ENCODE results near the gene TLCD3A.
"Not testable (repeated sequence)": the region's sequence is repeated elsewhere in the genome, so short reads cannot be mapped to it uniquely, and the experiment has no call there.

Gene TLCD3A

DNA sequence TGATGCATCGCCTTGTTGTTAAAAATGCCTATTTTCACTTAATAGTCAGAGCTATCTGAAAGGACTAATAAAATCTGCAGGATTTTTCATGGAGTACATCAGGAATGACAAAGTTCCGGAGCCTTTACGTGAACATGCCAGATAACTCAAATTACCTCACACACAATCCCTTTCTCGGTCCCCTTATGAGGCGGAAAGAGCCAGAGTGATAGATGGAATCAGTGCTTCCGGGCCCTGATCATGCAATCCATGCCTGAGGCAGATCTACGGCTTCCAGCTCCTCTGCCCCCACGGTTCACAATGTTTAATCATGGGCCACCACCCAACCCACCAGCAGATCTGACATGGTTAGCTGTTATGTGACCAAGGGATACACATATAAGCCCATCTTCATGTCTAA is 34.7 kb upstream of the TLCD3A start:
- Histone ChIP-seq H3K9me3 (ENCODE audit: control insufficient read depth, low read length) (no peaks in the 10 kb centered on the region), H3K36me3 (ENCODE audit: control insufficient read depth, insufficient read depth, low read length) (no peaks in the 10 kb centered on the region), H3K27me3 (ENCODE audit: control insufficient read depth, insufficient read depth, low read length) (no peaks in the 10 kb centered on the region), H3K4me3 (ENCODE audit: low read length) (no peak overlapping the region), H3K4me1 (ENCODE audit: control insufficient read depth, insufficient read depth, low read length) (peaks cover 7% of the 10 kb centered on the region), H3K9ac (ENCODE audit: low read length) (no peak overlapping the region)

DNA sequence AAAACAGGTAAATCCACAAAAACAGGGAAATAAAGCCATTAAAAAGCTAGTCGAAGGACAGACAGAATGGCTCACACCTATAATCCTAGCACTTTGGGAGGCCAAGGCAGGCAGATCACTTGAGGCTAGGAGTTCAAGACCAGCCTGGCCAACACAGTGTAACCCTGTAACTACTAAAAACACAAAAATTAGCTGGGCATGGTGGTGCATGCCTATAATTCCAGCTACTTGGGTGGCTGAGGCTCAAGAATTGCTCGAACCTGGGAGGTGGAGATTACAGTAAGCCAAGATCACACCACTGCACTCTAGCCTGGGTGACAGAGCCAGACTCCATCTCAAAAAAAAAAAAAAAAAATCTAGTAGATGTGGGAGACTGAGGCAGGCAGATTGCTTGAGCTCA is 34.3 kb upstream of the TLCD3A start:
- H3K9me3 ChIP-seq (ENCODE audit: control insufficient read depth, low read length); H3K36me3 ChIP-seq (ENCODE audit: control insufficient read depth, insufficient read depth, low read length); H3K4me1 ChIP-seq (ENCODE audit: control insufficient read depth, insufficient read depth, low read length); H3K4me3 ChIP-seq (ENCODE audit: low read length); H3K9ac ChIP-seq (ENCODE audit: low read length); H3K27me3 ChIP-seq (ENCODE audit: control insufficient read depth, insufficient read depth, low read length): not testable (repeated sequence)

DNA sequence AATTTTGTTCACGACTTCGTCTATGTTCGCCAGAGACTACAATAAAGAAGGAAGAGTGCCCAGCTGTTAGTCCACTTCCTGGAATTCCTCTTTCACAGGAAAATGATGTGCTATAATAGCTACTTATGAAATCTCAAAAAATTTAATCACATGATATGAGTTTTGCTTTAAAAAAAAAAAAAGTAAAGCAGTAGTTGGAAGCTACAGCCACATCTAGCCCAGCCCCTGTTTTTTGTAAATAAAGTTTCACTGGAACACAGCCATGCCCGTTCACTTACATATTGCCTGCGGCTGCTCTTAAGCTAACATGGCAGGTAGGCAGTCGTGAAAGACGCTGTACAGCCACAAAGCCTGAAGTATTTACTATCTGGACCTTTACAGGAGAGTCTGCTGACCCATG is 33.1 kb upstream of the TLCD3A start:
- Histone ChIP-seq H3K4me1 (ENCODE audit: control insufficient read depth, insufficient read depth, low read length) (peaks cover 7% of the 10 kb centered on the region), H3K9ac (ENCODE audit: low read length) (no peak overlapping the region), H3K27me3 (ENCODE audit: control insufficient read depth, insufficient read depth, low read length) (no peaks in the 10 kb centered on the region), H3K9me3 (ENCODE audit: control insufficient read depth, low read length) (no peaks in the 10 kb centered on the region), H3K4me3 (ENCODE audit: low read length) (no peak overlapping the region), H3K36me3 (ENCODE audit: control insufficient read depth, insufficient read depth, low read length) (no peaks in the 10 kb centered on the region)

DNA sequence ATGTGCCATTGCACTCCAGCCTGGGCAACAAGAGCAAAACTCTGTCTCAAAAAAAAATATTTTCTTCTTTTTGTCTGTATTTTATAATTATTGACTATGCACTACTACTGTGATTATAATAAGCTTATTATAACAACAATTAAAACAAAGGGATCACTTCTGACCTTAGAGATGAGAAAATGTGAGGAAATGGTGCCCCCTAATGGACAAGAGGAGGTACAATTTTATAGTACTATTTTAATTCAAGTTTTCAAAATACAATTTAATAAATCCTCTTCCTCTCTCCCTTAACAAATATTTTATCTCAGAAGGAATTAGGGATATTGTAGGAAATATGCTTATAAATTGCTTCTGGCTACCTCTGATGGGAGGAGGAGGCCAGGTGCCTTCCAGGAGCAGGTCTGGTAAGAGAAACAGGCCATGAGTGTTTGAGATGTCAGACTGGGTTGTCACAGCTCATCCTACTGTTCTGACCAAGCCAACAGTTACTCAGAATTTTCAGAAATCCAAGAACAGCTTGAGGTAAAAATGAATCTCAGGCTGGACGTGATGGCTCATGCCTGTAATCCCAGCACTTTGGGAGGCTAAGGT is 31.8 kb upstream of the TLCD3A start:
- Histone ChIP-seq H3K27me3 (ENCODE audit: control insufficient read depth, insufficient read depth, low read length) (no peaks in the 10 kb centered on the region), H3K4me1 (ENCODE audit: control insufficient read depth, insufficient read depth, low read length) (peaks cover 7% of the 10 kb centered on the region), H3K4me3 (ENCODE audit: low read length) (no peak overlapping the region), H3K36me3 (ENCODE audit: control insufficient read depth, insufficient read depth, low read length) (no peaks in the 10 kb centered on the region), H3K9ac (ENCODE audit: low read length) (peak overlapping the region; percentile 28), H3K9me3 (ENCODE audit: control insufficient read depth, low read length) (no peaks in the 10 kb centered on the region)

DNA sequence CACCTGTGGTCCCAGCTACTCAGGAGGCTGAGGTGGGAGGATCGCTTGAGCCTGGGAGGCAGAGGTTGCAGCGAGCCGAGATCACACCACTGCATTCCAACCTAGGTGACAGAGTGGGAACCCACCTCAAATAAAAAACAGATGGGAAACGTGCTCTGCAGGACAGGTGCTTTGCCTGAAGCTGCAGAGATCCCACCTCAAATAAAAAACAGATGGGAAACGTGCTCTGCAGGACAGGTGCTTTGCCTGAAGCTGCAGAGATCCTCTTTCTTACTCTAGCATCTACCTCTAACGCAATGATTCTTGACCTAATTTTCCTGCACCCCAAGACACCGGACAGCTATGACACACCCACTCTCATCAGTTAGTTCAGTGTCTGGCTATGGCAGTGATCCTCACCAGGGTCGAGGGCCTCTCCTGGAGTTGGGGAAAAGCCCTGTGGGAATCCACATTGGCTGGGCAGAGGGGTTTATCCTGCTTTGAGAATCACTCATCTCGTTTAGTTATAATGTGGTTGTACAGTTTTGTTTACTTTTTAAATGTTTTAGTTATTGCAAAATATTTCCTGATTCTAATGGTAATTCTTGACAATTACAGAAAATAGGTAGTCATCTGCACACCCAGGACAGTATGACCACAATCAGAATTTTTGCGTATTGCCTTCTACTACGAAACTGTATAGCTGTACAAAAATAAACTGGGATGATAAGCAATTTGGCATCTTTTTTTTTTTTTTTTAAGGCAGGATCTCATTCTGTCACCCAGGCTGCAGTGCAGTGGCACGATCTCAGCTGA is 29.1 kb upstream of the TLCD3A start:
- Histone ChIP-seq H3K36me3 (ENCODE audit: control insufficient read depth, insufficient read depth, low read length) (no peaks in the 10 kb centered on the region), H3K4me3 (ENCODE audit: low read length) (no peak overlapping the region), H3K9ac (ENCODE audit: low read length) (no peak overlapping the region), H3K9me3 (ENCODE audit: control insufficient read depth, low read length) (no peaks in the 10 kb centered on the region), H3K4me1 (ENCODE audit: control insufficient read depth, insufficient read depth, low read length) (peaks cover 15% of the 10 kb centered on the region), H3K27me3 (ENCODE audit: control insufficient read depth, insufficient read depth, low read length) (no peaks in the 10 kb centered on the region)

DNA sequence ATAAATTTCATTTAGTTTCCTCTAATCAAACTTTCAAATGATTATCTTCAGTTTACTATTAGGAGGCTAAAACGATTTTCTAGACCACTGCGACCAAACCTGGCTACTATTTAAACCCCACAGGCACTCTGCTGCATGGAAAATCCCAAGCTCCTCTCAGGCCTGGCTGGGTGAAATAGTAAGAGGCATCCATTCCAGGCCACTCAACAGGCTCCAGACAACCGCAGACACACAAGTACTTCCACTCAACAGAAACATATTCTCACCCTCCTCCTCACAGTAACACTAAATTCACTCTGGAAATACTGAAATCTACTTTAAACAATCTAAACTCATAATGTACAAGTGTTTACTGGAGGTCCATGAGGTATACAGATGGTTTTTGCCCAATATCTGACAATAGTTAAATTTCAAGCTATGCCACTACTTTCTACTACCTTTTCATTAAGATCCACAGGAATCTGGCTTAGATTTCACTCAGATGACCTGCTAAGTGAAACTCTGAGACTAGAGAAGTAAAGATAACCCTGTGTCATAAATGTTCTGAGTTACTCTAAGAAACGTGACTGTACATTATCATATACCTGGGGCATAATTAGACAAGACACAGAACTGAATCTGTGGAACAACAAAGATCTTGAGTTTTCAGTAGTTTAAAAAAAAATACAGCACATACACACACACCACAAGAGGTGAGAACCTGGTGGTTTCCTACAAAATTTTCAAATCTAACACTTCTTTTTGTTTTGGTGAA is 28.1 kb upstream of the TLCD3A start:
- H3K36me3 ChIP-seq (ENCODE audit: control insufficient read depth, insufficient read depth, low read length): peaks cover 4% of the 10 kb centered on the region
- H3K4me3 ChIP-seq (ENCODE audit: low read length): no peak overlapping the region
- no peaks in the 10 kb centered on the region for H3K27me3 ChIP-seq (ENCODE audit: control insufficient read depth, insufficient read depth, low read length)
- peaks cover 12% of the 10 kb centered on the region for H3K4me1 ChIP-seq (ENCODE audit: control insufficient read depth, insufficient read depth, low read length)
- H3K9me3 ChIP-seq (ENCODE audit: control insufficient read depth, low read length): no peaks in the 10 kb centered on the region
- H3K9ac ChIP-seq (ENCODE audit: low read length): no peak overlapping the region

DNA sequence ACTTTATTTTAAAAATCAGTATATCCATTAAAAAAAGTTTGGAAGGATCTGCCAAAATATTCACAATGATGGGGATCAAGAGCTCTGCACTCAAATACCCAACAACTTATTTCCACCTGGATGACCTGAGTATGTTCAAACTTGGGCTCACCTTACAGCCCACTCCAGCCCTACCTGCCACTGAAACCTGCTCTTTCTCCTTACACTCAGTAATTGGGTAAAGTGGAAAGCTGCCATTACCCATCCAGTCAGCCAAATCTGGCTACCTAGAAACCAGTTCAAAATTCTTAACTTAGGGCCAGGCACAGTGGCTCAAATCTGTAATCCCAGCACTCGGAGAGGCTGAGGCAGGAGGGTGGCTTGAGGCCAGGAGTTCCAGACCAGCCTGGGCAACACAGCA is 27.4 kb upstream of the TLCD3A start:
- Histone ChIP-seq H3K4me3 (ENCODE audit: low read length) (no peak overlapping the region), H3K9ac (ENCODE audit: low read length) (no peak overlapping the region), H3K9me3 (ENCODE audit: control insufficient read depth, low read length) (no peaks in the 10 kb centered on the region), H3K4me1 (ENCODE audit: control insufficient read depth, insufficient read depth, low read length) (peaks cover 8% of the 10 kb centered on the region), H3K36me3 (ENCODE audit: control insufficient read depth, insufficient read depth, low read length) (peaks cover 6% of the 10 kb centered on the region), H3K27me3 (ENCODE audit: control insufficient read depth, insufficient read depth, low read length) (no peaks in the 10 kb centered on the region)

DNA sequence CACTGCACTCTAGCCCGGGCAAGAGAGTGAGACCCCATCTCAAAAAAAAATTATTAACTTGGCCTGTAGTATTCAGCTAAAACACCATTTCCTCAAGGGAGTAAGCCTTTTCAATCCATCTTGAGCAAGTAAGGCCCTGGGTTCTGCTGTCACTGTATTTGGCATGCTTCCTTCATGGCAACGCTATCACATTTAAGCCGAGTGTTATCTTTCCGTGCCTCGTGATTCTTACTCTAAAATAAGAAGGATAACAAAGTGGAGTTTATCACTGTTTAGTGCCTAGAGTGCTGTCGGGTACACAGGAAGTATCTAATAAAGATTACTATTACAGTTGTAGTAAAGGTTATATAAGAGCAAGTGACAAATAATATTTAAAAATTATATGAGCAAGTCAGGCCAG is 26.5 kb upstream of the TLCD3A start:
- H3K4me1 ChIP-seq (ENCODE audit: control insufficient read depth, insufficient read depth, low read length): peaks cover 8% of the 10 kb centered on the region
- no peaks in the 10 kb centered on the region for H3K9me3 ChIP-seq (ENCODE audit: control insufficient read depth, low read length)
- H3K9ac ChIP-seq (ENCODE audit: low read length): no peak overlapping the region
- H3K27me3 ChIP-seq (ENCODE audit: control insufficient read depth, insufficient read depth, low read length): no peaks in the 10 kb centered on the region
- peaks cover 6% of the 10 kb centered on the region for H3K36me3 ChIP-seq (ENCODE audit: control insufficient read depth, insufficient read depth, low read length)
- H3K4me3 ChIP-seq (ENCODE audit: low read length): no peak overlapping the region

DNA sequence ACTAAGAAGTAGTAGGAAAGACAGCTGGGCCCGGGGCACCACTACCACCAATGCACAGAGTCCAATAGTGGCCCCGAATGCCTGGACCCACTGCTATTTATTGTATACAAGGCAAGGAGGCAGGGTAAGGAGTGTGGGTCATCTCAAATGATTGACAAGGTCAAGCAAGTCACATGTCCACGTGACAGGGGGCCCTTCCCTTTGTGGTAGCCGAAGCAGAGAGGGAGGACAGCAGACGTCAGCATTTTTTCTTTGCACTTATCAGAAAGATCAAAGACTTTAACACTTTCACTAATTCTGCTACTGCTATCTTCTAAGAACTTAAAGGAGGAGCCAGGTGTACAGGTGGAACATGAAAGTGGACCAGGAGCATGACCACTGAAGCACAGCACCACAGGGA is 24.3 kb upstream of the TLCD3A start:
- Histone ChIP-seq H3K27me3 (ENCODE audit: control insufficient read depth, insufficient read depth, low read length) (no peaks in the 10 kb centered on the region), H3K36me3 (ENCODE audit: control insufficient read depth, insufficient read depth, low read length) (peaks cover 6% of the 10 kb centered on the region), H3K9me3 (ENCODE audit: control insufficient read depth, low read length) (no peaks in the 10 kb centered on the region), H3K4me3 (ENCODE audit: low read length) (no peak overlapping the region), H3K4me1 (ENCODE audit: control insufficient read depth, insufficient read depth, low read length) (peaks cover 8% of the 10 kb centered on the region), H3K9ac (ENCODE audit: low read length) (no peak overlapping the region)

DNA sequence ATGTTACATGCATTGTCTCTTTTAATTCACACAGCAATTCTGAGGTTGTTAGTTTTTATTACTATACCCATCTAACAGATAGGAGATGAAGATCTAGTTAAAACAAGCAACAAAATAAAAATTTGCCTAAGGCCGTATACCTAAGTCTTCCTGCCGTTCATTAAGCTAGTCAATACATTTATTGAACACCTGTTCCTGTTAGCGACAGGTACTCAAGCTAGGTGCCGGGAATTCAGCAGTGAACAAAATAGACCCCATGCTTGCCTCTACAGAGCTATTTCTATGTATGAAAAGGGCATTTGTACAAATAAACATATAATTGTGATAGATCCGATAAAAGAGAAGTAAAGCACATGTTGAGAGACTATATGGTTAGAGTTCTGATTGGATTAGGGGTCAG is 14.3 kb upstream of the TLCD3A start:
- H3K27me3 ChIP-seq (ENCODE audit: control insufficient read depth, insufficient read depth, low read length): no peaks in the 10 kb centered on the region
- H3K9ac ChIP-seq (ENCODE audit: low read length): no peak overlapping the region
- no peaks in the 10 kb centered on the region for H3K9me3 ChIP-seq (ENCODE audit: control insufficient read depth, low read length)
- H3K4me3 ChIP-seq (ENCODE audit: low read length): no peak overlapping the region
- peaks cover 21% of the 10 kb centered on the region for H3K4me1 ChIP-seq (ENCODE audit: control insufficient read depth, insufficient read depth, low read length)
- no peaks in the 10 kb centered on the region for H3K36me3 ChIP-seq (ENCODE audit: control insufficient read depth, insufficient read depth, low read length)

DNA sequence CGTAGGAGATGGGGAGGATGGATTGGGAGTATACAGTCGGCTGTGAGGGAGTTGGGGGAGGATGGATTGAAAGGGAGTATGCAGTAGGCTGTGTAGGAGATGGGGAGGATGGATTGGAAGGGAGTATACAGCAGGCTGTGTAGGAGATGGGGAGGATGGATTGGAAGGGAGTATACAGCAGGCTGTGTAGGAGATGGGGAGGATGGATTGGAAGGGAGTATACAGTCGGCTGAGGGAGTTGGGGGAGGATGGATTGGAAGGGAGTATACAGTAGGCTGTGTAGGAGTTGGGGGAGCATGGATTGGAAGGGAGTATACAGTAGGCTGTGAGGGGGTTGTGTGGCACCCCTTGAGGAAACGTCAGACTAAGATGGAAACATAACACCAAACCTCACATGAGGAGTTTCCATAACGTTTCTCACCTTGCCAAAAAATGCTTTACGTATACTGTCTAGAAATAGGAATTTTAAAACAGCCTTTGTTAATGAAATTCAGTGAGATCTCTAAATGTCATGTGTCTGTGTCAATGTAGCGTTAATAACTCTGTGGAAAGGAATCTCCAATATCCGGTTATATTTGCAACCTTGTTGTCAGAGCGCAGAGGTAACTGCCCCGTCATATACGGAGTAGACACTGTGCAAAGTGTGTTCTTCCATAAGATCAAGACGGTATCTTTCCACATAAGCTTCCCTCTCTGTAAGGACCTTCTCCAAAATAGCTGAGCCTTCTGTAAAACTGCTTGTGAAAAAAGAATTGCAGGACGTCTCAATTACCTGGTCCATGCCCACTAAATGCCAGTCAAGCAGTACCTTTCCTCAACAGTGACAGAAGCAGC is 11.5 kb upstream of the TLCD3A start:
- no peak overlapping the region for H3K9ac ChIP-seq (ENCODE audit: low read length)
- H3K9me3 ChIP-seq (ENCODE audit: control insufficient read depth, low read length): no peaks in the 10 kb centered on the region
- no peaks in the 10 kb centered on the region for H3K27me3 ChIP-seq (ENCODE audit: control insufficient read depth, insufficient read depth, low read length)
- H3K4me1 ChIP-seq (ENCODE audit: control insufficient read depth, insufficient read depth, low read length): peaks cover 18% of the 10 kb centered on the region
- H3K36me3 ChIP-seq (ENCODE audit: control insufficient read depth, insufficient read depth, low read length): no peaks in the 10 kb centered on the region
- no peak overlapping the region for H3K4me3 ChIP-seq (ENCODE audit: low read length)

DNA sequence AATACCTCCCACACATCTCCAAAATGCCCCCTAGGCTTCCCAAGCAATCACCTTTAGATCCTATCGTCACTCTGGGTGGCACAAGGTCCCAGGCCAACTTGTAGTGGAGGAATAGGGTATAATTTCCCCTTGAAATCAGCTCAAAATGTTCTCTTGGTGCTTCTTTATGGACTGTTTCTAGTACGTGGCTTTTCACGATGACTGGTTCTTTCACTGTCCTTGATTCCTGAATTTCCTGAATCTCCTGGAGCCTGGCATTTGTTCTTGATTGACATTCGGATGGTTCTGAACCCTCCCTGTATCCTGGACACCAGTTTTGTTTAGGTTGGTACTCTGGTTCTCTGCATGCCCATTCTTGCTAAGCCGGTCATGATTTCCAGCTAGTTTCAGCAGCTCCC is 10.9 kb upstream of the TLCD3A start:
- H3K27me3 ChIP-seq (ENCODE audit: control insufficient read depth, insufficient read depth, low read length): no peaks in the 10 kb centered on the region
- H3K4me1 ChIP-seq (ENCODE audit: control insufficient read depth, insufficient read depth, low read length): peaks cover 20% of the 10 kb centered on the region
- no peak overlapping the region for H3K9ac ChIP-seq (ENCODE audit: low read length)
- H3K4me3 ChIP-seq (ENCODE audit: low read length): no peak overlapping the region
- H3K9me3 ChIP-seq (ENCODE audit: control insufficient read depth, low read length): no peaks in the 10 kb centered on the region
- no peaks in the 10 kb centered on the region for H3K36me3 ChIP-seq (ENCODE audit: control insufficient read depth, insufficient read depth, low read length)

Measured in mucosa of stomach (tissue), 1 donor.